GM23338 (cell line): ENCODE data around the gene FAF1. TPM values are rescaled to one million over a fixed set of nuclear protein-coding genes. Genes with fewer than 3 reads are reported as not detected.

Source experiments
- ATAC-seq: fragments of 200-7000 bp; cut with Tn5 transposase; 3 replicates; pipeline ENCODE4 v1.9.1; 2020
- DNase-seq: peaks from one replicate; pipeline ENCODE4 v3.0.0-alpha.2; 2015; ENCODE audit warnings: low spot score
- H2AFZ ChIP-seq: fragments of 200-600 bp; sonication (generic); 2 replicates; pipeline ENCODE4 v1.8.0; 2016; ENCODE audit warnings: antibody characterized with exemption, mild to moderate bottlenecking, moderate library complexity
- H3F3A ChIP-seq: fragments of 200-600 bp; sonication (generic); replicated peaks from 2 replicates; pipeline ENCODE4 v1.8.0; 2017; ENCODE audit warnings: antibody characterized with exemption, mixed run types, low read depth
- H3K27ac ChIP-seq: fragments of 200-600 bp; sonication (generic); 2 replicates; pipeline ENCODE4 v1.6.1; 2016; ENCODE audit warnings: low read depth
- H3K27me3 ChIP-seq: fragments of 200-600 bp; sonication (generic); 2 replicates; pipeline ENCODE4 v1.8.0; 2016; ENCODE audit warnings: mild to moderate bottlenecking, mixed run types, moderate library complexity; ENCODE audit not compliant: insufficient read depth
- H3K36me3 ChIP-seq: fragments of 200-600 bp; sonication (generic); 2 replicates; pipeline ENCODE4 v1.8.0; 2016; ENCODE audit warnings: mild to moderate bottlenecking; ENCODE audit not compliant: insufficient read depth
- H3K4me1 ChIP-seq: fragments of 200-600 bp; sonication (generic); 2 replicates; pipeline ENCODE4 v1.8.0; 2016; ENCODE audit warnings: mild to moderate bottlenecking, moderate library complexity; ENCODE audit not compliant: insufficient read depth
- H3K4me2 ChIP-seq: fragments of 200-600 bp; sonication (generic); 2 replicates; pipeline ENCODE4 v1.7.1; 2017; ENCODE audit warnings: mixed run types
- H3K4me3 ChIP-seq: fragments of 200-600 bp; sonication (generic); 2 replicates; pipeline ENCODE4 v1.6.1; 2016; ENCODE audit warnings: mixed run types
- H3K79me2 ChIP-seq: fragments of 200-600 bp; sonication (generic); replicated peaks from 2 replicates; pipeline ENCODE4 v1.8.0; 2017; ENCODE audit warnings: mild to moderate bottlenecking; ENCODE audit not compliant: insufficient read depth
- H3K9me2 ChIP-seq: fragments of 200-600 bp; sonication (generic); 2 replicates; pipeline ENCODE4 v1.8.0; 2017; ENCODE audit not compliant: insufficient read depth
- H4K20me1 ChIP-seq: fragments of 200-600 bp; sonication (generic); replicated peaks from 2 replicates; pipeline ENCODE4 v1.8.0; 2017; ENCODE audit warnings: mild to moderate bottlenecking; ENCODE audit not compliant: insufficient read depth
- H3K27ac Mint-ChIP-seq: 2 replicates; pipeline ENCODE4 v1.8.0; 2020; ENCODE audit warnings: inconsistent platforms, mild to moderate bottlenecking, moderate library complexity, mixed read lengths
- H3K27me3 Mint-ChIP-seq: 3 replicates; pipeline ENCODE4 v1.8.0; 2022; ENCODE audit warnings: low read depth, mild to moderate bottlenecking, moderate library complexity, mixed read lengths, inconsistent platforms; ENCODE audit not compliant: insufficient read depth, poor library complexity
- H3K36me3 Mint-ChIP-seq: 3 replicates; pipeline ENCODE4 v1.8.0; 2021; ENCODE audit warnings: low read depth, mild to moderate bottlenecking, inconsistent platforms, moderate library complexity, mixed read lengths
- H3K4me1 Mint-ChIP-seq: 3 replicates; pipeline ENCODE4 v1.8.0; 2020; ENCODE audit warnings: mild to moderate bottlenecking, inconsistent platforms, mixed read lengths
- H3K4me3 Mint-ChIP-seq: 3 replicates; pipeline ENCODE4 v1.8.0; 2021; ENCODE audit warnings: moderate library complexity, mild to moderate bottlenecking, inconsistent platforms, mixed read lengths
- H3K9me3 Mint-ChIP-seq: 3 replicates; pipeline ENCODE4 v1.8.0; 2020; ENCODE audit warnings: moderate library complexity, mild to moderate bottlenecking, inconsistent platforms, mixed read lengths
- CREB1 ChIP-seq: fragments of 250-450 bp; sonication (Bioruptor Pico); IDR thresholded peaks from 2 replicates; pipeline ENCODE4 v1.5.0; 2020; ENCODE audit warnings: low read depth, mild to moderate bottlenecking, moderate library complexity
- EZH2 ChIP-seq: fragments of 200-600 bp; sonication (generic); IDR thresholded peaks from one replicate; pipeline ENCODE4 v1.8.0; 2017; ENCODE audit warnings: antibody characterized with exemption, mild to moderate bottlenecking, low read depth; ENCODE audit not compliant: unreplicated experiment
- EZH2phosphoT487 ChIP-seq: fragments of 200-600 bp; sonication (generic); IDR thresholded peaks from one replicate; pipeline ENCODE4 v1.8.1; 2018; ENCODE audit warnings: antibody characterized with exemption; ENCODE audit not compliant: unreplicated experiment
- NANOG ChIP-seq: IDR thresholded peaks from 2 replicates; pipeline ENCODE4 v1.6.1; 2016; ENCODE audit warnings: antibody characterized with exemption, borderline replicate concordance
- POLR2AphosphoS5 ChIP-seq: IDR thresholded peaks from 2 replicates; pipeline ENCODE4 v1.6.1; 2016; ENCODE audit warnings: antibody characterized with exemption, low read depth
- ZNF114 ChIP-seq: fragments of 250-450 bp; sonication (Bioruptor Pico); IDR thresholded peaks from 2 replicates; pipeline ENCODE4 v1.5.0; 2020; ENCODE audit warnings: mild to moderate bottlenecking, moderate library complexity
- ZNF462 ChIP-seq: fragments of 250-450 bp; sonication (Bioruptor Pico); IDR thresholded peaks from 2 replicates; pipeline ENCODE4 v1.5.0; 2020; ENCODE audit warnings: mild to moderate bottlenecking, moderate library complexity
- polyA plus RNA-seq: library from polyadenylated mRNA; unstranded; fragments of >200 nt; fragmentation: Nextera tagmentation; extraction: Ambion mirVana; gene quantifications from 2 replicates; pipeline ENCODE4 v1.2.1, GENCODE V29; 2016
- total RNA-seq: library from RNA; depleted of rRNA; stranded (reverse); fragments of >200 nt; shearing (Covaris generic); gene quantifications from 2 replicates; pipeline ENCODE4 v1.2.3, GENCODE V29; 2014
- TF ChIP-seq, protein P1 (sequence below), 2 experiments: fragments of 200-600 bp in 1 of 2; sonication (generic) in 1 of 2; conservative IDR thresholded peaks; 2 replicates each; pipeline versions ENCODE4 v1.5.1 to v1.6.1; 2016 to 2017; ENCODE audit warnings: antibody characterized with exemption in 2 of 2, low read depth in 2 of 2, mild to moderate bottlenecking in 2 of 2, moderate library complexity in 1 of 2

FAF1 gene
- total and polyA plus RNA-seq, 2 experiments from 2014 or later: 24.1 to 53.2 TPM

DNA sequence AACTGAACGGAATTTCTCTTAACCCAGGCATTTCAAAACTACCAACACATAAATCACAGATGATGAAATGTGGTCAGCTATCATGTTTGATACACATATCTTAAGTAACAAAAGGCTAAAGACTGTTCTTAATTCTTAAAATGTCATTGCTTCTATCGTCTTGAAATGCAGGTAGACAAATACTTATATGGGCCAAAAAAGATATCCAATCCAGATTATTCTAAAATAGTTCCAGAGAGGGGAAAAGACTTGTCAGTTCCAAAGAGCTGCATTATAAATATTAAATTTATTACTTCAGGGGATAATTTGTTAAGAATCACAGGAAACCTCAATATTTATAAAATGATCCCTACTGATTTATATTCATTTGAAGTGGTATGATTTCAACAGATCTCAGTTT lies 259.4 kb downstream of the FAF1 start (continued):
- TF ChIP-seq ZNF462 (CRISPR knock-in tag) (no peak), POLR2AphosphoS5 (no peak), NANOG (no peak), EZH2phosphoT487 (no peak), ZNF114 (CRISPR knock-in tag) (no peak)
- TF ChIP-seq, protein P1, sequence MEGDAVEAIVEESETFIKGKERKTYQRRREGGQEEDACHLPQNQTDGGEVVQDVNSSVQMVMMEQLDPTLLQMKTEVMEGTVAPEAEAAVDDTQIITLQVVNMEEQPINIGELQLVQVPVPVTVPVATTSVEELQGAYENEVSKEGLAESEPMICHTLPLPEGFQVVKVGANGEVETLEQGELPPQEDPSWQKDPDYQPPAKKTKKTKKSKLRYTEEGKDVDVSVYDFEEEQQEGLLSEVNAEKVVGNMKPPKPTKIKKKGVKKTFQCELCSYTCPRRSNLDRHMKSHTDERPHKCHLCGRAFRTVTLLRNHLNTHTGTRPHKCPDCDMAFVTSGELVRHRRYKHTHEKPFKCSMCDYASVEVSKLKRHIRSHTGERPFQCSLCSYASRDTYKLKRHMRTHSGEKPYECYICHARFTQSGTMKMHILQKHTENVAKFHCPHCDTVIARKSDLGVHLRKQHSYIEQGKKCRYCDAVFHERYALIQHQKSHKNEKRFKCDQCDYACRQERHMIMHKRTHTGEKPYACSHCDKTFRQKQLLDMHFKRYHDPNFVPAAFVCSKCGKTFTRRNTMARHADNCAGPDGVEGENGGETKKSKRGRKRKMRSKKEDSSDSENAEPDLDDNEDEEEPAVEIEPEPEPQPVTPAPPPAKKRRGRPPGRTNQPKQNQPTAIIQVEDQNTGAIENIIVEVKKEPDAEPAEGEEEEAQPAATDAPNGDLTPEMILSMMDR (conservative IDR thresholded peaks at IDR 0.05; ENCODE audit: low read depth in 2 of 2): no peak

- peak overlapping the region; percentile 67 for H3K4me3 Mint-ChIP-seq
- Histone ChIP-seq H3K9me2 (no peaks in the 10 kb centered on the region), H2AFZ (no peak overlapping the region), H3K27ac (peak overlapping the region; percentile 95), H3K4me2 (peak overlapping the region; percentile 66), H3K36me3 (no peaks in the 10 kb centered on the region), H3K4me3 (peak overlapping the region; percentile 32), H3K79me2 (no peaks in the 10 kb centered on the region), H4K20me1 (no peaks in the 10 kb centered on the region), H3F3A (no peaks in the 10 kb centered on the region), H3K4me1 (peaks cover 68% of the 10 kb centered on the region), H3K27me3 (no peaks in the 10 kb centered on the region)
- H3K36me3 Mint-ChIP-seq: no peaks in the 10 kb centered on the region
- no peaks in the 10 kb centered on the region for H3K27me3 Mint-ChIP-seq
- no peaks in the 10 kb centered on the region for H3K9me3 Mint-ChIP-seq
- H3K4me1 Mint-ChIP-seq: peaks cover 57% of the 10 kb centered on the region
- peak; percentile 94 for ATAC-seq
- H3K27ac Mint-ChIP-seq: peak overlapping the region; percentile 97
- peak; percentile 94 for DNase-seq
- TF ChIP-seq NANOG (peak; percentile 98), EZH2 (no peak), CREB1 (CRISPR knock-in tag) (peak; percentile 34; the same call in 1 of the 2 replicates)
These were observed 259.9 kb downstream of the FAF1 start for GRCh38 chr1:50700214-50700613.
